ENCODE measurements around the gene CYP26C1. TPM values are rescaled to one million over a fixed set of nuclear protein-coding genes. Genes with fewer than 3 reads are reported as not detected.
A peak's percentile ranks its signal among the peaks of the same experiment; 100 is the strongest.

CYP26C1 gene
- total RNA-seq, 2 donors from 2014 or later = 0.09 to 1.1 TPM

DNA sequence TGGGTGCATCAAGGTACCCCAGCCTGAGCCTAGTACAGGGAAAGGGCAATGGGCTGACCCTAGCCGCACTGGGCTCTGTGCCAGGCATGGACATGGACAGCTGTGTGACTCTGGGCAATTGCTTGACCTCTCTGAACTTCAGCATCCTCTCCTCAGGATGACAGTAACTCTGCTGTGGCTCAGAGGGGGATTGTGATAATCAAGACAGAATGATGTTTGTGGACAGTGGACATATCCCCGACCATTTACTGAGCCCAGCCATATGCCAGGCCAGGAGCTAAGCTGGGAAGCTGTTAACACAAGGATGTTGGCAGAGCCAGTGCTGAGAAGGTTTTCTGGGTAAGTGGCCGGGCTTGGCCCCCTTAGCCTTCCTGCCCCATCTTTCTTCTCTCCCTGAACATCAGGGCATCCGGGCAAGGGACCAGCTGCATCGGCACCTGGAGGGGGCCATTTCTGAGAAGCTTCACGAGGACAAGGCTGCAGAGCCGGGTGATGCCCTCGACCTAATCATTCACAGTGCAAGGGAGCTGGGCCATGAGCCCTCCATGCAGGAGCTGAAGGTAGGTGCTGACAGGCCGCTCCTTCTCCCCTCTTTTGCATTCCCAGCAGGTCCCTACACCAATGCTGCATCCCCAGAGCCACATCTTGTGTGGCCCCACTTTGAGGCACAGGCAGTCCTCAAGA lies 3.5 kb downstream of the CYP26C1 start:
- Histone ChIP-seq H3K27ac (no peak overlapping the region), H3K27me3 (replicated peaks; ENCODE audit: insufficient read depth) (peaks cover 32% of the 10 kb centered on the region), H3K36me3 (no peaks in the 10 kb centered on the region), H3K9me3 (no peaks in the 10 kb centered on the region), H3K4me3 (no peak overlapping the region), H3K4me1 (replicated peaks) (no peaks in the 10 kb centered on the region)
- no peak for DNase-seq (ENCODE audit: low spot score)
- WGBS = 94% methylated on average over 9 of the region's 9 CpGs
- TF ChIP-seq POLR2AphosphoS5 (IDR thresholded peaks at IDR 0.05) = no peak
- no peak for TF ChIP-seq POLR2A (IDR thresholded peaks at IDR 0.05)
- TF ChIP-seq CTCF (IDR thresholded peaks at IDR 0.05) = no peak
- intact Hi-C loops (cut with DNase I) = no loop called here

GRCh38 chr10:93064874-93065660 lies 4.5 kb downstream of the CYP26C1 start:
- H3K36me3 ChIP-seq = no peaks in the 10 kb centered on the region
- H3K9me3 ChIP-seq = no peaks in the 10 kb centered on the region
- H3K27ac ChIP-seq = no peak overlapping the region
- H3K4me3 ChIP-seq = no peak overlapping the region
- 79% methylated on average over 12 of the region's 12 CpGs for WGBS
- no peaks in the 10 kb centered on the region for H3K4me1 ChIP-seq (replicated peaks)
- intact Hi-C loops (cut with DNase I) = no loop called here
- TF ChIP-seq POLR2A (IDR thresholded peaks at IDR 0.05) = no peak
- TF ChIP-seq CTCF (IDR thresholded peaks at IDR 0.05) = no peak
- no peak for TF ChIP-seq POLR2AphosphoS5 (IDR thresholded peaks at IDR 0.05)
- DNase-seq (ENCODE audit: low spot score) = no peak
- H3K27me3 ChIP-seq (replicated peaks; ENCODE audit: insufficient read depth) = peaks cover 32% of the 10 kb centered on the region

GRCh38 chr10:93065675-93066543 lies 5.3 kb downstream of the CYP26C1 start:
- DNase-seq (ENCODE audit: low spot score) = no peak
- intact Hi-C loops (cut with DNase I) = no loop called here
- Histone ChIP-seq H3K9me3 (no peaks in the 10 kb centered on the region), H3K27ac (no peak overlapping the region), H3K4me1 (replicated peaks) (no peaks in the 10 kb centered on the region), H3K36me3 (no peaks in the 10 kb centered on the region), H3K4me3 (peak overlapping the region in 1 of 2 donors; percentile 17), H3K27me3 (replicated peaks; ENCODE audit: insufficient read depth) (peaks cover 32% of the 10 kb centered on the region)
- TF ChIP-seq POLR2AphosphoS5 (IDR thresholded peaks at IDR 0.05) (no peak), CTCF (IDR thresholded peaks at IDR 0.05) (no peak), POLR2A (IDR thresholded peaks at IDR 0.05) (no peak)
- 9% methylated on average over 71 of the region's 81 CpGs for WGBS

- peaks cover 30% of the 10 kb centered on the region for H3K27me3 ChIP-seq (replicated peaks; ENCODE audit: insufficient read depth)
- no peak for DNase-seq (ENCODE audit: low spot score)
- no peaks in the 10 kb centered on the region for H3K9me3 ChIP-seq
- no peak overlapping the region for H3K27ac ChIP-seq
- WGBS = 13% methylated on average over 11 of the region's 11 CpGs
- TF ChIP-seq POLR2A (IDR thresholded peaks at IDR 0.05) (no peak), POLR2AphosphoS5 (IDR thresholded peaks at IDR 0.05) (no peak), CTCF (IDR thresholded peaks at IDR 0.05) (no peak)
- no peaks in the 10 kb centered on the region for H3K36me3 ChIP-seq
- H3K4me1 ChIP-seq (replicated peaks) = no peaks in the 10 kb centered on the region
- H3K4me3 ChIP-seq = no peak overlapping the region
- intact Hi-C loops (cut with DNase I) = no loop called here
These were observed 5.9 kb downstream of the CYP26C1 start for GRCh38 chr10:93066544-93066913.
